WTC11 (cell line): ENCODE data around the gene IER3IP1. TPM values are rescaled to one million over a fixed set of nuclear protein-coding genes. Genes with fewer than 3 reads are reported as not detected.
"Not testable (repeated sequence)": the region's sequence is repeated elsewhere in the genome, so short reads cannot be mapped to it uniquely, and the experiment has no call there.

Experiments
- ATAC-seq: fragments of 200-7000 bp; cut with Tn5 transposase; 2 replicates; pipeline ENCODE4 v1.10.0; 2021; ENCODE audit warnings: mild to moderate bottlenecking, moderate library complexity
- CTCF ChIA-PET: fragments of 300-600 bp; sonication (Branson Sonifier 250); formaldehyde crosslinking; loops from one replicate; lab custom pipeline; 2021; ENCODE audit warnings: antibody characterized with exemption; lab: Charles Lee
- POLR2A ChIA-PET: fragments of 350-600 bp; sonication (Branson Sonifier 250); formaldehyde crosslinking; loops from one replicate; lab custom pipeline; 2021; ENCODE audit warnings: antibody characterized with exemption; lab: Charles Lee
- DNase-seq: peaks from one replicate; pipeline ENCODE4 v3.0.0; 2021; ENCODE audit warnings: low spot score
- H3K27ac Mint-ChIP-seq: 2 replicates; pipeline ENCODE4 v1.8.0; 2021; ENCODE audit warnings: mixed read lengths
- H3K27me3 Mint-ChIP-seq: 2 replicates; pipeline ENCODE4 v1.8.0; 2021; ENCODE audit warnings: low read depth, mild to moderate bottlenecking, moderate library complexity, mixed read lengths
- H3K36me3 Mint-ChIP-seq: 2 replicates; pipeline ENCODE4 v1.8.0; 2021; ENCODE audit warnings: mixed read lengths
- H3K4me1 Mint-ChIP-seq: 2 replicates; pipeline ENCODE4 v1.8.0; 2022; ENCODE audit warnings: mixed read lengths
- H3K4me3 Mint-ChIP-seq: 2 replicates; pipeline ENCODE4 v1.8.0; 2021; ENCODE audit warnings: mild to moderate bottlenecking, moderate library complexity, mixed read lengths
- H3K9me3 Mint-ChIP-seq: 2 replicates; pipeline ENCODE4 v1.8.0; 2021; ENCODE audit warnings: mixed read lengths
- FOXK1 ChIP-seq: sonication (generic); formaldehyde crosslinking; IDR thresholded peaks from 2 replicates; pipeline ENCODE4 v1.8.0; 2022; ENCODE audit warnings: mild to moderate bottlenecking, moderate library complexity, missing genetic modification reagents
- GTF2I ChIP-seq: fragments of 250-450 bp; sonication (Bioruptor Pico); conservative IDR thresholded peaks from 2 replicates; pipeline ENCODE4 v1.4.0; 2021; ENCODE audit warnings: mild to moderate bottlenecking
- MYBL2 ChIP-seq: sonication (generic); formaldehyde crosslinking; IDR thresholded peaks from 2 replicates; pipeline ENCODE4 v1.8.1; 2023; ENCODE audit warnings: mild to moderate bottlenecking, moderate library complexity, missing genetic modification reagents
- RELA ChIP-seq: sonication (generic); formaldehyde crosslinking; IDR thresholded peaks from 2 replicates; pipeline ENCODE4 v1.8.1; 2022; ENCODE audit warnings: missing genetic modification reagents, mild to moderate bottlenecking, borderline replicate concordance
- TP53 ChIP-seq: sonication (generic); formaldehyde crosslinking; IDR thresholded peaks from 2 replicates; pipeline ENCODE4 v1.8.1; 2023; ENCODE audit warnings: mild to moderate bottlenecking, missing genetic modification reagents
- ZNF121 ChIP-seq: sonication (generic); formaldehyde crosslinking; IDR thresholded peaks from 2 replicates; pipeline ENCODE4 v1.8.0; 2023; ENCODE audit warnings: missing genetic modification reagents
- total RNA-seq: library from RNA; stranded (reverse); gene quantifications from 3 replicates; pipeline ENCODE4 v1.2.3, GENCODE V29; 2021
- TF ChIP-seq, protein P1 (sequence below): fragments of 200-600 bp; IDR thresholded peaks from 2 replicates; pipeline ENCODE4 v1.8.0; 2022; ENCODE audit warnings: antibody characterized with exemption
- TF ChIP-seq, protein P2 (sequence below): sonication (generic); formaldehyde crosslinking; IDR thresholded peaks from 2 replicates; pipeline ENCODE4 v1.8.1; 2023; ENCODE audit warnings: mild to moderate bottlenecking, missing genetic modification reagents
- TF ChIP-seq, protein P3 (sequence below): sonication (generic); formaldehyde crosslinking; IDR thresholded peaks from 2 replicates; pipeline ENCODE4 v1.8.0; 2022; ENCODE audit warnings: mild to moderate bottlenecking, missing genetic modification reagents
- TF ChIP-seq, protein P4 (sequence below): sonication (generic); formaldehyde crosslinking; IDR thresholded peaks from 2 replicates; pipeline ENCODE4 v1.8.0; 2022; ENCODE audit warnings: mild to moderate bottlenecking, missing genetic modification reagents
- TF ChIP-seq, protein P5 (sequence below): sonication (generic); formaldehyde crosslinking; IDR thresholded peaks from 2 replicates; pipeline ENCODE4 v1.8.1; 2023; ENCODE audit warnings: mild to moderate bottlenecking, missing genetic modification reagents, moderate library complexity
- TF ChIP-seq, protein P6 (sequence below): sonication (generic); formaldehyde crosslinking; IDR thresholded peaks from 2 replicates; pipeline ENCODE4 v1.8.0; 2023; ENCODE audit warnings: missing genetic modification reagents, mild to moderate bottlenecking, borderline replicate concordance
- TF ChIP-seq, protein P7 (sequence below): sonication (generic); formaldehyde crosslinking; IDR thresholded peaks from 2 replicates; pipeline ENCODE4 v1.8.0; 2023; ENCODE audit warnings: missing genetic modification reagents
- TF ChIP-seq, protein P8 (sequence below): sonication (generic); formaldehyde crosslinking; IDR thresholded peaks from 2 replicates; pipeline ENCODE4 v1.8.1; 2023; ENCODE audit warnings: mild to moderate bottlenecking, missing genetic modification reagents, moderate library complexity

The IER3IP1 gene
- total RNA-seq, 1 experiment from 2014 or later = 7.7 TPM

DNA sequence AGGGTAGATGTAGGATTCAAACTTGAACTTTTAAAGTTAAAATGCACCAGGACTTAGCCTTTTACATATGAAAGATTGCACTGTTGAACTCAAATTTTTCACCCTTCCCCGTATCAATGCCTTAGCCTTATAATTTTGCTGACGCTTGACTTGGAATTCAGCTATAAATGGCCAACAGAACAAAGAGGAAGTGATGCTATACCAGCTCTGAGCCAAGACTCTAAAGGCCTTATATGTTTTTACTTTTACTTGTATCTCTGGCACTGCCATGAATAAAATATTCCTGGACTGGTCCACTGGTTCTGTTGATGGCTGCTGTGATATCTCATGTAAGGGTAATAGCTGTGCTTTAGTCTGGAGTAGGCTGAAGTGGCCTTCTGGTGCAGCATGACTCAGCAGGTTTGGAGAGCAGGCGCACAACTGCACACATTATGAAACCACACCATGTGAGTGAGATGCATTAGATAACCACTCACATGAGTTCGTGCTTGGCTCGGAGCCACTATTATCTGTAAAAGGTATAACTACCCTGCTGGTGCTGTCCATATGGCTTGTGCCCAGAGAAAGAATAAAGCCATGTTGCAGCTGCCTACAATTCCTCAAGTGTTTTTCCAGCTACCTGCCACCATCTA lies 8.4 kb upstream of the IER3IP1 start (continued):
- TF ChIP-seq FOXK1 (CRISPR knock-in tag) (no peak), MYBL2 (CRISPR knock-in tag) (no peak), RELA (CRISPR knock-in tag) (no peak), GTF2I (CRISPR knock-in tag) (no peak)
- TF ChIP-seq, protein P1, sequence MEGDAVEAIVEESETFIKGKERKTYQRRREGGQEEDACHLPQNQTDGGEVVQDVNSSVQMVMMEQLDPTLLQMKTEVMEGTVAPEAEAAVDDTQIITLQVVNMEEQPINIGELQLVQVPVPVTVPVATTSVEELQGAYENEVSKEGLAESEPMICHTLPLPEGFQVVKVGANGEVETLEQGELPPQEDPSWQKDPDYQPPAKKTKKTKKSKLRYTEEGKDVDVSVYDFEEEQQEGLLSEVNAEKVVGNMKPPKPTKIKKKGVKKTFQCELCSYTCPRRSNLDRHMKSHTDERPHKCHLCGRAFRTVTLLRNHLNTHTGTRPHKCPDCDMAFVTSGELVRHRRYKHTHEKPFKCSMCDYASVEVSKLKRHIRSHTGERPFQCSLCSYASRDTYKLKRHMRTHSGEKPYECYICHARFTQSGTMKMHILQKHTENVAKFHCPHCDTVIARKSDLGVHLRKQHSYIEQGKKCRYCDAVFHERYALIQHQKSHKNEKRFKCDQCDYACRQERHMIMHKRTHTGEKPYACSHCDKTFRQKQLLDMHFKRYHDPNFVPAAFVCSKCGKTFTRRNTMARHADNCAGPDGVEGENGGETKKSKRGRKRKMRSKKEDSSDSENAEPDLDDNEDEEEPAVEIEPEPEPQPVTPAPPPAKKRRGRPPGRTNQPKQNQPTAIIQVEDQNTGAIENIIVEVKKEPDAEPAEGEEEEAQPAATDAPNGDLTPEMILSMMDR = no peak
- TF ChIP-seq, protein P2, sequence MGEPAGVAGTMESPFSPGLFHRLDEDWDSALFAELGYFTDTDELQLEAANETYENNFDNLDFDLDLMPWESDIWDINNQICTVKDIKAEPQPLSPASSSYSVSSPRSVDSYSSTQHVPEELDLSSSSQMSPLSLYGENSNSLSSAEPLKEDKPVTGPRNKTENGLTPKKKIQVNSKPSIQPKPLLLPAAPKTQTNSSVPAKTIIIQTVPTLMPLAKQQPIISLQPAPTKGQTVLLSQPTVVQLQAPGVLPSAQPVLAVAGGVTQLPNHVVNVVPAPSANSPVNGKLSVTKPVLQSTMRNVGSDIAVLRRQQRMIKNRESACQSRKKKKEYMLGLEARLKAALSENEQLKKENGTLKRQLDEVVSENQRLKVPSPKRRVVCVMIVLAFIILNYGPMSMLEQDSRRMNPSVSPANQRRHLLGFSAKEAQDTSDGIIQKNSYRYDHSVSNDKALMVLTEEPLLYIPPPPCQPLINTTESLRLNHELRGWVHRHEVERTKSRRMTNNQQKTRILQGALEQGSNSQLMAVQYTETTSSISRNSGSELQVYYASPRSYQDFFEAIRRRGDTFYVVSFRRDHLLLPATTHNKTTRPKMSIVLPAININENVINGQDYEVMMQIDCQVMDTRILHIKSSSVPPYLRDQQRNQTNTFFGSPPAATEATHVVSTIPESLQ (CRISPR knock-in tag) = no peak
- TF ChIP-seq, all 79 proteins: peak for 0

DNA sequence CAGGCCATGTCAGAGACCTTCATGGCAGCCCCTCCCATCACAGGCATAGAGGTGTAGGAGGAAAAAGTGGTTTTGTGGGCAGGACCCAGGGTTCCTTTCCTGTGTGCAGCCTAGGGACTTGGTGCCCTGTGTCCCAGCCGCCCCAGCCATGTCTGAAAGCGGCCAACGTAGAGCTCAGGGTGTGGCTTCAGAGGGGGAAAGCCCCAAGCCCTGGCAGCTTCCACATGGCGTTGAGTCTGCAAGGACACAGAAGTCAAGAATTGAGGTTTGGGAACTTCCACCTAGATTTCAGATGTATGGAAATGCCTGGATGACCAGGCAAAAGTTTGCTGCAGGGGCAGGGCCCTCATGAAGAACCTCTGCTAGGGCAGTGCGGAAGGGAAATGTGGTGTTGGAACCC lies 6.0 kb upstream of the IER3IP1 start:
- CTCF ChIA-PET = interaction anchor here (0.6 kb wide), 1 partner anchor 64 kb away, joined by 6 read pairs; no protein-coding TSS in a partner anchor

DNA sequence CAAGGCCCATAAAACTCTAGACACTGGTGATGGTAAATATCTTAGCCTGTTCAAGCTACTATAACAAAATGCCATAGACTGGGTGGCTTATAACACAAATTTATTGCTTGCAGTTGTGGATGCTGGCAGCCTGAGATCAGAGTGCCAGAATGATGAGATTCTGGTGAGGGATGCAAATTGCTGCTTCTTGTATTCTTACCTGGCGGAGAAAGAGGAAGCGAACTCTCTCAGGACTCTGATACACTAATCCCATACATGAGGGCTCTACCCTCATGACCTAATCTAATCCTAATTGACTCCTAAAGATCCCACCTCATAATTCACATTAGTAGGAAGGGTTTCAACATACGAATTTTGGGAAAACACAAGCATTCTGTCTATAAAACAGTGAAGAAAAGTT lies 4.6 kb upstream of the IER3IP1 start:
- no peak overlapping the region for H3K4me3 Mint-ChIP-seq

More for the DNA sequence above, 6.0 kb upstream of the IER3IP1 start:
- peaks cover 30% of the 10 kb centered on the region for H3K9me3 Mint-ChIP-seq
- H3K4me3 Mint-ChIP-seq, ATAC-seq, H3K27ac Mint-ChIP-seq, H3K4me1 Mint-ChIP-seq, POLR2A ChIA-PET, DNase-seq: not testable (repeated sequence)
- H3K27me3 Mint-ChIP-seq = peaks cover 24% of the 10 kb centered on the region
- peaks cover 18% of the 10 kb centered on the region for H3K36me3 Mint-ChIP-seq

More for the DNA sequence above, 4.6 kb upstream of the IER3IP1 start:
- Mint-ChIP-seq H3K36me3 (peaks cover 18% of the 10 kb centered on the region), H3K4me1 (peaks cover 5% of the 10 kb centered on the region), H3K27ac (no peak overlapping the region), H3K27me3 (peaks cover 25% of the 10 kb centered on the region), H3K9me3 (peaks cover 26% of the 10 kb centered on the region)
- no peak for DNase-seq
- POLR2A ChIA-PET = no interaction called here
- no peak for ATAC-seq
- TF ChIP-seq ZNF121 (no peak), TP53 (CRISPR knock-in tag) (no peak)
- TF ChIP-seq, protein P3, sequence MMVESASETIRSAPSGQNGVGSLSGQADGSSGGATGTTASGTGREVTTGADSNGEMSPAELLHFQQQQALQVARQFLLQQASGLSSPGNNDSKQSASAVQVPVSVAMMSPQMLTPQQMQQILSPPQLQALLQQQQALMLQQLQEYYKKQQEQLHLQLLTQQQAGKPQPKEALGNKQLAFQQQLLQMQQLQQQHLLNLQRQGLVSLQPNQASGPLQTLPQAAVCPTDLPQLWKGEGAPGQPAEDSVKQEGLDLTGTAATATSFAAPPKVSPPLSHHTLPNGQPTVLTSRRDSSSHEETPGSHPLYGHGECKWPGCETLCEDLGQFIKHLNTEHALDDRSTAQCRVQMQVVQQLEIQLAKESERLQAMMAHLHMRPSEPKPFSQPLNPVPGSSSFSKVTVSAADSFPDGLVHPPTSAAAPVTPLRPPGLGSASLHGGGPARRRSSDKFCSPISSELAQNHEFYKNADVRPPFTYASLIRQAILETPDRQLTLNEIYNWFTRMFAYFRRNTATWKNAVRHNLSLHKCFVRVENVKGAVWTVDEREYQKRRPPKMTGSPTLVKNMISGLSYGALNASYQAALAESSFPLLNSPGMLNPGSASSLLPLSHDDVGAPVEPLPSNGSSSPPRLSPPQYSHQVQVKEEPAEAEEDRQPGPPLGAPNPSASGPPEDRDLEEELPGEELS (CRISPR knock-in tag) = no peak
- TF ChIP-seq, protein P4, sequence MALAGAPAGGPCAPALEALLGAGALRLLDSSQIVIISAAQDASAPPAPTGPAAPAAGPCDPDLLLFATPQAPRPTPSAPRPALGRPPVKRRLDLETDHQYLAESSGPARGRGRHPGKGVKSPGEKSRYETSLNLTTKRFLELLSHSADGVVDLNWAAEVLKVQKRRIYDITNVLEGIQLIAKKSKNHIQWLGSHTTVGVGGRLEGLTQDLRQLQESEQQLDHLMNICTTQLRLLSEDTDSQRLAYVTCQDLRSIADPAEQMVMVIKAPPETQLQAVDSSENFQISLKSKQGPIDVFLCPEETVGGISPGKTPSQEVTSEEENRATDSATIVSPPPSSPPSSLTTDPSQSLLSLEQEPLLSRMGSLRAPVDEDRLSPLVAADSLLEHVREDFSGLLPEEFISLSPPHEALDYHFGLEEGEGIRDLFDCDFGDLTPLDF (CRISPR knock-in tag) = no peak
- TF ChIP-seq, protein P5, sequence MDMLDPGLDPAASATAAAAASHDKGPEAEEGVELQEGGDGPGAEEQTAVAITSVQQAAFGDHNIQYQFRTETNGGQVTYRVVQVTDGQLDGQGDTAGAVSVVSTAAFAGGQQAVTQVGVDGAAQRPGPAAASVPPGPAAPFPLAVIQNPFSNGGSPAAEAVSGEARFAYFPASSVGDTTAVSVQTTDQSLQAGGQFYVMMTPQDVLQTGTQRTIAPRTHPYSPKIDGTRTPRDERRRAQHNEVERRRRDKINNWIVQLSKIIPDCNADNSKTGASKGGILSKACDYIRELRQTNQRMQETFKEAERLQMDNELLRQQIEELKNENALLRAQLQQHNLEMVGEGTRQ (CRISPR knock-in tag) = no peak
- TF ChIP-seq, protein P6, sequence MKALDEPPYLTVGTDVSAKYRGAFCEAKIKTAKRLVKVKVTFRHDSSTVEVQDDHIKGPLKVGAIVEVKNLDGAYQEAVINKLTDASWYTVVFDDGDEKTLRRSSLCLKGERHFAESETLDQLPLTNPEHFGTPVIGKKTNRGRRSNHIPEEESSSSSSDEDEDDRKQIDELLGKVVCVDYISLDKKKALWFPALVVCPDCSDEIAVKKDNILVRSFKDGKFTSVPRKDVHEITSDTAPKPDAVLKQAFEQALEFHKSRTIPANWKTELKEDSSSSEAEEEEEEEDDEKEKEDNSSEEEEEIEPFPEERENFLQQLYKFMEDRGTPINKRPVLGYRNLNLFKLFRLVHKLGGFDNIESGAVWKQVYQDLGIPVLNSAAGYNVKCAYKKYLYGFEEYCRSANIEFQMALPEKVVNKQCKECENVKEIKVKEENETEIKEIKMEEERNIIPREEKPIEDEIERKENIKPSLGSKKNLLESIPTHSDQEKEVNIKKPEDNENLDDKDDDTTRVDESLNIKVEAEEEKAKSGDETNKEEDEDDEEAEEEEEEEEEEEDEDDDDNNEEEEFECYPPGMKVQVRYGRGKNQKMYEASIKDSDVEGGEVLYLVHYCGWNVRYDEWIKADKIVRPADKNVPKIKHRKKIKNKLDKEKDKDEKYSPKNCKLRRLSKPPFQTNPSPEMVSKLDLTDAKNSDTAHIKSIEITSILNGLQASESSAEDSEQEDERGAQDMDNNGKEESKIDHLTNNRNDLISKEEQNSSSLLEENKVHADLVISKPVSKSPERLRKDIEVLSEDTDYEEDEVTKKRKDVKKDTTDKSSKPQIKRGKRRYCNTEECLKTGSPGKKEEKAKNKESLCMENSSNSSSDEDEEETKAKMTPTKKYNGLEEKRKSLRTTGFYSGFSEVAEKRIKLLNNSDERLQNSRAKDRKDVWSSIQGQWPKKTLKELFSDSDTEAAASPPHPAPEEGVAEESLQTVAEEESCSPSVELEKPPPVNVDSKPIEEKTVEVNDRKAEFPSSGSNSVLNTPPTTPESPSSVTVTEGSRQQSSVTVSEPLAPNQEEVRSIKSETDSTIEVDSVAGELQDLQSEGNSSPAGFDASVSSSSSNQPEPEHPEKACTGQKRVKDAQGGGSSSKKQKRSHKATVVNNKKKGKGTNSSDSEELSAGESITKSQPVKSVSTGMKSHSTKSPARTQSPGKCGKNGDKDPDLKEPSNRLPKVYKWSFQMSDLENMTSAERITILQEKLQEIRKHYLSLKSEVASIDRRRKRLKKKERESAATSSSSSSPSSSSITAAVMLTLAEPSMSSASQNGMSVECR (CRISPR knock-in tag) = no peak
- TF ChIP-seq, protein P7, sequence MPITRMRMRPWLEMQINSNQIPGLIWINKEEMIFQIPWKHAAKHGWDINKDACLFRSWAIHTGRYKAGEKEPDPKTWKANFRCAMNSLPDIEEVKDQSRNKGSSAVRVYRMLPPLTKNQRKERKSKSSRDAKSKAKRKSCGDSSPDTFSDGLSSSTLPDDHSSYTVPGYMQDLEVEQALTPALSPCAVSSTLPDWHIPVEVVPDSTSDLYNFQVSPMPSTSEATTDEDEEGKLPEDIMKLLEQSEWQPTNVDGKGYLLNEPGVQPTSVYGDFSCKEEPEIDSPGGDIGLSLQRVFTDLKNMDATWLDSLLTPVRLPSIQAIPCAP (CRISPR knock-in tag) = no peak
- TF ChIP-seq, protein P8, sequence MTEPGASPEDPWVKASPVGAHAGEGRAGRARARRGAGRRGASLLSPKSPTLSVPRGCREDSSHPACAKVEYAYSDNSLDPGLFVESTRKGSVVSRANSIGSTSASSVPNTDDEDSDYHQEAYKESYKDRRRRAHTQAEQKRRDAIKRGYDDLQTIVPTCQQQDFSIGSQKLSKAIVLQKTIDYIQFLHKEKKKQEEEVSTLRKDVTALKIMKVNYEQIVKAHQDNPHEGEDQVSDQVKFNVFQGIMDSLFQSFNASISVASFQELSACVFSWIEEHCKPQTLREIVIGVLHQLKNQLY (CRISPR knock-in tag) = no peak
- CTCF ChIA-PET = no interaction called here
